GM21529 (cell line): ENCODE results near the gene FNBP1.
"Not testable (repeated sequence)": the region's sequence is repeated elsewhere in the genome, so short reads cannot be mapped to it uniquely, and the experiment has no call there.

ENCODE experiments used
- ATAC-seq: cut with Tn5 transposase; IDR thresholded peaks from one replicate; pipeline ENCODE4 v1.9.1; 2021; ENCODE audit not compliant: unreplicated experiment

FNBP1 gene

GRCh38 chr9:129895376-129896268, 147.4 kb downstream of the FNBP1 start:
- ATAC-seq: no peak

- ATAC-seq: no peak
Observed at GRCh38 chr9:129894120-129894823, 148.7 kb downstream of the FNBP1 start.

- no peak for ATAC-seq
Observed at GRCh38 chr9:129891569-129891968, 151.4 kb downstream of the FNBP1 start.

- ATAC-seq: not testable (repeated sequence)
Observed at GRCh38 chr9:129890718-129891299, 152.2 kb downstream of the FNBP1 start.

GRCh38 chr9:129889941-129890717, 152.9 kb downstream of the FNBP1 start:
- ATAC-seq: no peak

- ATAC-seq: no peak
Observed at GRCh38 chr9:129889122-129889940, 153.7 kb downstream of the FNBP1 start.

GRCh38 chr9:129888293-129889121, 154.5 kb downstream of the FNBP1 start:
- ATAC-seq: peak; percentile 57

GRCh38 chr9:129887334-129888292, 155.4 kb downstream of the FNBP1 start:
- no peak for ATAC-seq

- ATAC-seq: no peak
Observed at GRCh38 chr9:129886226-129887174, 156.5 kb downstream of the FNBP1 start.

- peak; percentile 30 for ATAC-seq
Observed at GRCh38 chr9:129885670-129886106, 157.3 kb downstream of the FNBP1 start.

GRCh38 chr9:129885018-129885669, 157.8 kb downstream of the FNBP1 start:
- ATAC-seq: no peak

GRCh38 chr9:129884220-129885017, 158.6 kb downstream of the FNBP1 start:
- ATAC-seq: peak; percentile 51

GRCh38 chr9:129881547-129882324, 161.3 kb downstream of the FNBP1 start:
- ATAC-seq: no peak

GRCh38 chr9:129880654-129881546, 162.1 kb downstream of the FNBP1 start:
- ATAC-seq: no peak
